GM12878 (cell line): Measurements from ENCODE around the gene COL28A1. TPM values are rescaled to one million over a fixed set of nuclear protein-coding genes. Genes with fewer than 3 reads are reported as not detected.

Source experiments
- ATAC-seq: fragments of 200-7000 bp; cut with Tn5 transposase; 3 replicates; pipeline ENCODE4 v1.9.1; 2020; ENCODE audit warnings: mild to moderate bottlenecking, moderate library complexity
- BruUV-seq: library from RNA; stranded (reverse); fragments of 400-500 nt; replicated peaks from 2 replicates; lab custom pipeline; 2021; lab: Mats Ljungman, UMichigan
- CTCF ChIA-PET: fragments of 300-600 bp; sonication (Branson Sonifier 250); formaldehyde crosslinking; extraction: SDS; loops from one replicate; lab custom pipeline; 2021; ENCODE audit warnings: inconsistent platforms; lab: Yijun Ruan, JAX
- POLR2A ChIA-PET: fragments of 350-600 bp; formaldehyde crosslinking; extraction: SDS; loops from one replicate; lab custom pipeline; 2021; ENCODE audit warnings: inconsistent platforms; lab: Charles Lee
- RAD21 ChIA-PET: fragments of 300-600 bp; sonication (Branson Sonifier 250); formaldehyde crosslinking; loops from one replicate; lab custom pipeline; 2023; ENCODE audit warnings: antibody characterized with exemption; ENCODE audit not compliant: unreplicated experiment; lab: Charles Lee
- SMC1A ChIA-PET: fragments of 300-600 bp; sonication (Branson Sonifier 250); formaldehyde crosslinking; loops from one replicate; lab custom pipeline; 2023; ENCODE audit not compliant: unreplicated experiment, uncharacterized antibody; lab: Charles Lee
- DNase-seq: peaks from one replicate; pipeline ENCODE4 v3.0.0-alpha.2; 2011; ENCODE audit warnings: low read depth, low spot score
- FAIRE-seq: peaks from 3 replicates; lab custom pipeline; 2011; peaks lifted over from hg19 to GRCh38; lab: Jason Lieb, UNC
- H2AFZ ChIP-seq: 2 replicates; pipeline ENCODE4 v1.6.0; 2011; ENCODE audit warnings: low read depth, low read length, control low read depth; ENCODE audit not compliant: control insufficient read depth
- H3K27ac ChIP-seq: 2 replicates; pipeline ENCODE4 v1.5.1; 2011; ENCODE audit warnings: control low read depth; ENCODE audit not compliant: control insufficient read depth, insufficient read depth
- H3K27me3 ChIP-seq, 2 experiments: replicated peaks in 1 of 2; 2 replicates each; pipeline versions ENCODE4 v1.6.0 to v1.6.1; 2011; ENCODE audit warnings: low read length in 1 of 2; ENCODE audit not compliant: control insufficient read depth in 2 of 2, insufficient read depth in 2 of 2
- H3K36me3 ChIP-seq, 2 experiments: 2 replicates each; pipeline ENCODE4 v1.5.1; 2011; ENCODE audit warnings: low read length in 1 of 2; ENCODE audit not compliant: control insufficient read depth in 2 of 2, insufficient read depth in 2 of 2
- H3K4me1 ChIP-seq: 2 replicates; pipeline ENCODE4 v1.6.1; 2011; ENCODE audit warnings: mild to moderate bottlenecking, low read length, moderate library complexity, mixed read lengths; ENCODE audit not compliant: control insufficient read depth, insufficient read depth
- H3K4me2 ChIP-seq: 2 replicates; pipeline ENCODE4 v1.6.0; 2011; ENCODE audit warnings: control low read depth; ENCODE audit not compliant: control insufficient read depth, insufficient read depth
- H3K4me3 ChIP-seq: fragments of 200-600 bp; sonication (generic); 2 replicates; pipeline ENCODE4 v1.5.1; 2016
- H3K79me2 ChIP-seq: 2 replicates; pipeline ENCODE4 v1.6.0; 2011; ENCODE audit warnings: low read length; ENCODE audit not compliant: control insufficient read depth, insufficient read depth
- H3K9ac ChIP-seq: 2 replicates; pipeline ENCODE4 v1.8.0; 2011; ENCODE audit warnings: low read length, control low read depth, mixed read lengths; ENCODE audit not compliant: control insufficient read depth, insufficient read depth
- H3K9me3 ChIP-seq: replicated peaks from 3 replicates; pipeline ENCODE4 v1.5.1; 2011; ENCODE audit warnings: mild to moderate bottlenecking, low read length; ENCODE audit not compliant: control insufficient read depth, insufficient read depth
- H4K20me1 ChIP-seq: 2 replicates; pipeline ENCODE4 v1.6.0; 2011; ENCODE audit not compliant: control insufficient read depth, insufficient read depth
- CTCF ChIP-seq, 3 experiments: IDR thresholded peaks in 2 of 3; conservative IDR thresholded peaks in 1 of 3; 2 replicates each; pipeline ENCODE4 v1.5.1; 2011; ENCODE audit warnings: low read depth in 3 of 3, low read length in 3 of 3, mild to moderate bottlenecking in 3 of 3, control low read depth in 2 of 3, moderate library complexity in 2 of 3, inconsistent platforms in 1 of 3, mixed read lengths in 1 of 3; ENCODE audit not compliant: control insufficient read depth in 2 of 3, insufficient read depth in 1 of 3; ENCODE audit errors: extremely low read depth in 1 of 3
- JUND ChIP-seq: IDR thresholded peaks from 2 replicates; pipeline ENCODE4 v1.6.1; 2012; ENCODE audit warnings: low read depth, mild to moderate bottlenecking, low read length, improper control_type of control experiment, moderate library complexity
- MYB ChIP-seq: fragments of 150-350 bp; IDR thresholded peaks from 2 replicates; pipeline ENCODE4 v1.6.1; 2014; ENCODE audit warnings: mild to moderate bottlenecking, low read depth, low read length, borderline replicate concordance
- SMAD5 ChIP-seq: IDR thresholded peaks from 2 replicates; pipeline ENCODE4 v1.6.1; 2016; ENCODE audit warnings: antibody characterized with exemption, low read depth
- WGBS: methylation state at CpG from one replicate; pipeline ENCODE4 v1.1.6; 2016; ENCODE audit warnings: low lambda C conversion rate; ENCODE audit not compliant: insufficient replicate concordance, insufficient coverage; ENCODE audit errors: missing lambda C conversion rate; 5-methylcytosine and 5-hydroxymethylcytosine counted together
- in situ Hi-C: fragments of 300-500 bp; cut with MboI; formaldehyde crosslinking; loops from 9 replicates; pipeline ENCODE4 v1.14.3; 2018; ENCODE audit warnings: mixed read lengths
- intact Hi-C: fragments of 100-400 bp; cut with micrococcal nuclease; formaldehyde crosslinking; loops from one replicate; pipeline ENCODE4 v1.14.2; 2022; ENCODE audit not compliant: unreplicated experiment
- polyA plus RNA-seq, 11 experiments: library from polyadenylated mRNA; depleted of rRNA in 4 of 11; unstranded in 6 of 11; stranded (reverse) in 5 of 11; fragments of >200 nt; fragmentation: Nextera tagmentation in 4 of 11; fragmentation: Illumina TruSeq in 1 of 11; extraction: Ambion mirVana in 4 of 11; extraction: Trizol in 1 of 11; gene quantifications; 1 replicate in 1 of 11; 2 replicates in 10 of 11; pipeline versions ENCODE4 v1.2.1 to v1.2.3, GENCODE V29; 2011 to 2016; ENCODE audit warnings: inconsistent platforms in 2 of 11, missing spikeins in 2 of 11, low read depth in 1 of 11
- total RNA-seq, 4 experiments: library from RNA; depleted of rRNA in 3 of 4; stranded (reverse); fragments of >200 nt in 3 of 4; fragmentation: Illumina TruSeq in 1 of 4; extraction: Trizol in 1 of 4; gene quantifications; 2 replicates each; pipeline versions ENCODE4 v1.2.1 to v1.2.3, GENCODE V29; 2013 to 2021

COL28A1 gene
- total and polyA plus RNA-seq, 10 of the 15 experiments (the other 5 are each of a cell fraction or from before 2014, with no cell fraction given), result 0.05 to 0.22 TPM; not detected in 8

- no peak for TF ChIP-seq JUND
- TF ChIP-seq SMAD5, result no peak
Observed at GRCh38 chr7:7331523-7331922, 204.2 kb downstream of the COL28A1 start (continued).

GRCh38 chr7:7330997-7331396 lies 204.7 kb downstream of the COL28A1 start:
- H3K9me3 ChIP-seq, result no peaks in the 10 kb centered on the region
- no peak for TF ChIP-seq MYB
- peak in 2 of 3 experiments; percentile 15 to 23; a peak in 2 of 6 replicates for TF ChIP-seq CTCF (IDR thresholded peaks at IDR 0.05 in 2 of 3, conservative IDR thresholded peaks at IDR 0.05 in 1 of 3; ENCODE audit: control insufficient read depth in 2 of 3, extremely low read depth in 1 of 3, insufficient read depth in 1 of 3, low read depth in 3 of 3, low read length in 3 of 3)
- TF ChIP-seq, all 136 proteins: peak for 1
- 32% methylated on average over 2 of the region's 2 CpGs for WGBS
- ChIA-PET SMC1A (no interaction called here), CTCF (no interaction called here), POLR2A (no interaction called here), RAD21 (no interaction called here)
- no peak overlapping the region for H3K4me3 ChIP-seq
- in situ Hi-C loops, result no loop called here
- no peak overlapping the region for H3K9ac ChIP-seq
- intact Hi-C loops, result no loop called here
- ATAC-seq (peak; percentile 55; the same call in 2 of the 3 replicates), DNase-seq (no peak), FAIRE-seq (no peak)
- H2AFZ ChIP-seq, result no peak overlapping the region
- no peak overlapping the region for H3K27ac ChIP-seq
- no peak overlapping the region for H3K4me2 ChIP-seq
- no peaks in the 10 kb centered on the region for H3K4me1 ChIP-seq
- H4K20me1 ChIP-seq, result no peaks in the 10 kb centered on the region
- no peaks in the 10 kb centered on the region for H3K79me2 ChIP-seq
- BruUV-seq, result no TSS peak
- no peaks in the 10 kb centered on the region for H3K27me3 ChIP-seq
- no peaks in the 10 kb centered on the region for H3K36me3 ChIP-seq
